NCI-H128 (cell line): ENCODE results near the gene SLC45A3.
"Not testable (repeated sequence)": the region's sequence is repeated elsewhere in the genome, so short reads cannot be mapped to it uniquely, and the experiment has no call there.

Experiments used
- DNase-seq: peaks from one replicate; lab custom pipeline; 2025; ENCODE audit not compliant: unreplicated experiment; lab: John Stamatoyannopoulos, UW

The SLC45A3 gene

GRCh38 chr1:205637854-205638468, 42.3 kb downstream of the SLC45A3 start:
- no peak for DNase-seq

DNA sequence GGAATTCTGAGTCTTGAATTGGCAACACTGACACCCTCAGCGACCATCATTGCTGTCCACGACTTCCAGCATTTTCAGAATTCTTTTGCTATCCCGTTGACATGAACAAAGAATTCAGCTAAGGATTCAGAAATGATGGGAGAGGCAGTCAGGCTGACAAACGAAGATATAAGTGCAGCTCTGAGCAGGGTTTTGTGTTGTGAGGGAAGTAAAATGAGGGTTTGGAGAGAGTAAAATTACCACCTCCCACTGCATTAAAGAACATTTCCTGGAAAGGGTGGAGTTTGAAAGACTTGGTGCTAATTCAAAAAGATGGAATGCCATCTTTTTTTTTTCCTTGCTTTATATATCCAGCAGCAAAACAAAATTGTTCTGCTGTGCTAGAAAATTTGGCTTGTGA, 43.6 kb downstream of the SLC45A3 start:
- DNase-seq: no peak

GRCh38 chr1:205636138-205636530, 44.2 kb downstream of the SLC45A3 start:
- not testable (repeated sequence) for DNase-seq

DNA sequence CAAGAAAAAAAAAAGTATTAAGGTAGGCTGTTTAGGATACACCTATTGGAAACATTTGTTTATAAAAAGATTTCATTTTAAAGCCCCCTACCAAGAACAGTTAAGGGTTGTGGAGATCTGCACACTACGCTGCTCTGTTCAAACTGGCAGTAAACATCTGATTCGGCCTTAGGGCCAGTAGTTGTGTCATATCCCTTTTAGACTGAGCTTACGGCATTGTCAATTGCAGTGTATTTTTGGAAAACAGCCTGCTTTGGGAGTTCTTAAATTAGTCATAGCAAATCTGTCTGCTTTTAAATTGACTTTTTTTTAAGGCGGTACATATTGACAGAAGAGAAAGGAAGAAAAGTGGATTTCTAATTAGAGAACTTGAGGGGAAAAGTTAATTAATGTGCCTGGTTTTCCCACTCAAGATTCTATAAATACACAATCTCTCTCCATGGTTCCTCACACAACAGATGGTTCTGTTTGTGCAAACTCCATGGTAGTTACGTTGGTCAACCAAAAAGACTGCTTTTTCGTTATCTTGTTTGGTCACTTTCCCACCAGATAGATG, 46.8 kb downstream of the SLC45A3 start:
- no peak for DNase-seq

GRCh38 chr1:205632669-205633169, 47.6 kb downstream of the SLC45A3 start:
- no peak for DNase-seq

- DNase-seq: peak; percentile 99
Measured at GRCh38 chr1:205631768-205632668, 48.3 kb downstream of the SLC45A3 start, which contains the start of gene ELK4. ELK4 (minus strand) TSS chr1:205632011; CDS start chr1:205623882, 8,129 bp downstream.

- peak; percentile 69 for DNase-seq
Measured at GRCh38 chr1:205631010-205631767, 49.1 kb downstream of the SLC45A3 start.

DNA sequence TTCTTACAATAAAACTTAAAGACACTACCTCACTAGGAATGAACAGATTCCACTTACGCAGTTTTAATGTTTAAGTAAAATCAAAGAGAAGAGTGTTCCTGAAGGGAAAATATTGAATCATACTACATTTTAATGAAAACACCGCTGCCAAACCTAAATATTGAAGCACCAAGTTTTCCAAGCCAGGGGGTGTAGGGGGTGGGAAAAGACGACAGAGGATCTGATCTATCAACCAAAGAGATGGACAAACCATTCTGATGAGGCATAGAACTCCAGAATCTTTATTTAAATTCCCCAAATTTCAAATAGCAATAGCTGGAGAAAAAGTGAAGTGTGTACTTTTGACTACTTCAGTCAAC, 49.7 kb downstream of the SLC45A3 start:
- no peak for DNase-seq

GRCh38 chr1:205630241-205630640, 50.1 kb downstream of the SLC45A3 start:
- no peak for DNase-seq

GRCh38 chr1:205629751-205630150, 50.6 kb downstream of the SLC45A3 start:
- no peak for DNase-seq

- DNase-seq: no peak
Measured at GRCh38 chr1:205627956-205628355, 52.4 kb downstream of the SLC45A3 start.

GRCh38 chr1:205626216-205626615, 54.1 kb downstream of the SLC45A3 start:
- DNase-seq: no peak

DNA sequence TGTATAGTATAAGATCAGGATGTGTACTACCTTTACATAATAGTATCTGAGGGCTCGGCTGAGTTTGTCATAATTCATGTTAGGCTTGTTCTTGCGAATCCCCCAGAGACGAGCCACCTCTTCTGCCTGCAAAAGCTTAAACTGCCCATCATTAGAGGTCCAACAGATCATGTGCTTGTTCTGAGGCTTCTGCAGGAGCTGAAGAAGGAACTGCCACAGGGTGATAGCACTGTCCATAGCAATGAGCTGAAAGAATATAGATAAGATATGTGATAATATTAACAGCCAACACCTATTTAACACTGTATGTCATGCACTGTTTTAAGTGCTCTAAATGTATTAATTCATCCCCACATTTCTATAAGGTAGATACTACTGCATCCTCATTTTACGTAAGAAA, 56.7 kb downstream of the SLC45A3 start:
- no peak for DNase-seq

DNA sequence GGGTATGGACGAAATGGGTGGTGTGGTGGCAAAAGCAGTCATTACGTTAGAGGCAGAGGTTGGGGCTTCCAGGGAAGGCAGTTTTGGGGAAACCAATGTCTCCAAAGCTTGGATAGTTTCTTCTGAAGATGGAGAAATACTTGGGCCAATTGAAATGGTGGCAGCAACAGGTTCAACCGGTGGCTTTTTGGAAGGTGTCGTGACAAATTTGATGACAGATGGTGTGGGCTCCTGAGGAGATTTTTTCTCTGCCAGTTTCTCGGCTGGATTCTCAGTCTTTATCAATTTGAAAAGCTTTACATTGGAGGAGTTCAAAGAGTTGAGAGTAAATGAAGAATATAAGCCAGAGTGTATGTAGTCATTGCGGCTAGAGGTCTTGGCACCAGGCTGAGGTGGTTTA, 60.0 kb downstream of the SLC45A3 start:
- no peak for DNase-seq

DNA sequence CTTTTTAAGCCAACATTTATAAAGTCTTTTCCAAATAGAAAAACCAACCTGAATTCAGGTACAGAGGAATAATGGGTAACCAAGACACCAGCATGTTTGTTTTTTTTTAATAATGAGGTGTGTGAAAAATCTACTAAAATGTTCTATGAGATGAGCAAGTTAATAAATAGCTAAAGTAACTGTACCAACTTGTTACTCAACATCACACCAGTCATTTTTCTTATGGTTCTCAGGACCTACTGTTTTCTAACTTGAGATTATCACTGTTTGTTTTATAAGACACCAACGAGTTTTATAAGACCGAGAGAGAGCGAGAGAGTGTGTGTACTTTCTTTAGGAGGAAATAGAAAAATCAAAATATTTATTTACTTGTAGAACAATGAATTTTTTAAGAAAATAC, 60.9 kb downstream of the SLC45A3 start:
- no peak for DNase-seq

- no peak for DNase-seq
Measured at GRCh38 chr1:205616563-205617293, 63.6 kb downstream of the SLC45A3 start.

DNA sequence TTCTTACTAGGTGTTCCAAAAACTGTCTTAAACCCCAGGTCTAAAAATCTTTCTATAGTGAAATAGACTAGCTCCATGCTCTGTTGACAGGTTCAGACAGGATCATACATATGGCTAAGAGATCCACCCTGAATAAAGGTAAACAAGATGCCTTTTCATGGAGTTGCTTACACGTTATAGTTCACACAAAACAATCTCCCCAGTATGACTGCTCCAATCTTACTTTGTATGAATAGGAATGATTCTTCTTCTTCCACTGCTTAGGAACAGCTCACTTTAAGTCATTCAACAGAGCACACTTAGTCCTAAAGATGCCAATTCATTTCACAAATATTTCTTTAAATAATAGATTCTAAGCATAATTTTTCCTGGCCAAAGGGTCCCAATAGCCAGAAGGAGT, 64.5 kb downstream of the SLC45A3 start:
- no peak for DNase-seq

- DNase-seq: no peak
Measured at GRCh38 chr1:205613854-205614412, 66.4 kb downstream of the SLC45A3 start.

DNA sequence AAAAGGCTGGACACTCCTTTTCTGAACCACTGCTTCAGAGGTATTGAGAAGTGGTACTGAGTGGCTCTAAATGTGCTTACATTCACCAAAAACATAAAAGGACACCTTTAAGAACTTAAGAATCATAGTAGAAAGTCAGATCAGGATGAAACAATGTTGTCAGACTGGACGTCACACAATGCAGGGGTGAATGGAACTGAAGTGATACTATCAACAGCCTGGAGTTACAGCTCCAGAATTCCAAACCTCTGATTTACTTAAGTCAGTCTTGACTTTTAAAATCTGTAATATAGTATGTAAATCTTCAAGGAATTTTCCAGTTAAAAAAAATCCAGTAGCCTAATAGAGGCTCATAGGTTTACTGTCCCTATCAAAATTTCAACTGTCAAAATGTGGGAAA, 67.8 kb downstream of the SLC45A3 start:
- no peak for DNase-seq

DNA sequence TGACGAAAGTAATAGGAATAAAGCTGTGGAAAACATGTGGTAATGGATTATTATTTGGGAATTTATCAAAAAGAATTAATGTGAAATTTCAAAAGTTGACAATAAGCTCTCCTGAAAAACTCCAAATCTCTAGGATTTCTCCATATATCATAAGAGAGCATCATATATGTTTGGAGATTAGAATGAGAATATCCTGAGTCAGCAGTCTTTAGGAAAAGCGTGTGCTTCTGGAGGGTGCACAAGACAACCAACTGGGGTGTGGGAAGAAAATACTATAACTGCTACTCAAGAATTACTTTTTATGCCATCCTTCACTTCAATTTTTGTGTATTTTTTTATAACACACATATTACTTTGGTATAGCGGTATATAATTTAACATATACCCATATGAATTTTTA, 68.2 kb downstream of the SLC45A3 start:
- DNase-seq: no peak
